HL-60 (cell line): ENCODE data around the gene HAL.

Source experiments
- DNase-seq, 2 experiments: peaks; one replicate each; pipeline ENCODE4 v3.0.0-alpha.2; 2010 to 2020; ENCODE audit warnings: low read depth in 1 of 2, low spot score in 1 of 2
- H3K27ac ChIP-seq: fragments of 250-450 bp; sonication (Bioruptor Pico); replicated peaks from 2 replicates; pipeline ENCODE4 v1.5.1; 2020; ENCODE audit warnings: mild to moderate bottlenecking, moderate library complexity
- H3K27me3 ChIP-seq: fragments of 250-450 bp; sonication (Bioruptor Pico); 2 replicates; pipeline ENCODE4 v1.5.1; 2021; ENCODE audit warnings: mild to moderate bottlenecking, moderate library complexity; ENCODE audit not compliant: insufficient read depth, poor library complexity, severe bottlenecking
- H3K4me3 ChIP-seq: replicated peaks from 2 replicates; pipeline ENCODE4 v1.5.1; 2011; ENCODE audit warnings: mild to moderate bottlenecking, control low read depth, low read length; ENCODE audit not compliant: insufficient read depth
- CTCF ChIP-seq: IDR thresholded peaks from one replicate; pipeline ENCODE4 v1.5.1; 2011; ENCODE audit warnings: low read length, control low read depth, inconsistent platforms; ENCODE audit not compliant: insufficient read depth
- GABPA ChIP-seq: IDR thresholded peaks from 2 replicates; pipeline ENCODE4 v1.6.1; 2012; ENCODE audit warnings: low read depth
- POLR2AphosphoS5 ChIP-seq: IDR thresholded peaks from 2 replicates; pipeline ENCODE4 v1.6.1; 2012; ENCODE audit warnings: low read depth
- SPI1 ChIP-seq: IDR thresholded peaks from 2 replicates; pipeline ENCODE4 v1.6.1; 2012; ENCODE audit warnings: low read depth, mild to moderate bottlenecking, borderline replicate concordance
- TF ChIP-seq, protein P1 (sequence below): IDR thresholded peaks from 2 replicates; pipeline ENCODE4 v1.6.1; 2012; ENCODE audit warnings: low read depth; ENCODE audit not compliant: insufficient replicate concordance

Gene HAL

DNA sequence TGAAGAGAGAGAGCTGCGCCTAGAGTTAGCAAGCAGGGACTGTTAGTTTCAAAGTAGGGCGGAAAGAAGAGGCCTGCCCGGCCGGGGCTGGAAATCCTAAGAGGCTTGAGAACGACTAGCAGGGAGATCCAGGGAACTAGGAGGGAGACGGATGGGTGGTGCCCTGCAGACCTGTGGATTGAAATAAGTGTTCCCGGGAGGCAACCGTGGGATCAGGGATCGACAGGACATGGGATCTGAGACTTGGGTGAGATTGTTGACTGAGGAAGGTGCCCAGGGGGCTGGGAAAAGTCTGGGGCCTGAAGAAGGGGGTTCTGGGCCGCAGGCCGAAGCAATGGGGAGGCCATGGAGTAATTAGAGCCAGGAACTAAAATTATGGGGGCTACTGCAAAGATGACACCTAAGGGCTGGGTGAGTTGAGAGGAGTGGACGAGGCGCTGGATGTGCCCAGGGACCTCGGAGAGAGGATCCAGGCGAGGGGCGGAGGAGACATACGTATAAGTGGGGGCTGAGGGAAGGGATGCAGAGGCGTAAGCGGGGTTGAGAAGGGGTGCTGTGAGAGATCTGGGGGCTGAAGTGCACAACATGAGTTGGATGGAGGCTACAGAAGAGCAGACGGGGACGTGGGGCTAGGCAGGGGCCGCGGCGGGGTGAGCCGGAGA lies 38.6 kb upstream of the HAL start:
- H3K27me3 ChIP-seq = no peaks in the 10 kb centered on the region
- peak overlapping the region; percentile 100 for H3K4me3 ChIP-seq
- TF ChIP-seq SPI1 (no peak), GABPA (no peak), CTCF (no peak), POLR2AphosphoS5 (no peak)
- TF ChIP-seq, protein P1, sequence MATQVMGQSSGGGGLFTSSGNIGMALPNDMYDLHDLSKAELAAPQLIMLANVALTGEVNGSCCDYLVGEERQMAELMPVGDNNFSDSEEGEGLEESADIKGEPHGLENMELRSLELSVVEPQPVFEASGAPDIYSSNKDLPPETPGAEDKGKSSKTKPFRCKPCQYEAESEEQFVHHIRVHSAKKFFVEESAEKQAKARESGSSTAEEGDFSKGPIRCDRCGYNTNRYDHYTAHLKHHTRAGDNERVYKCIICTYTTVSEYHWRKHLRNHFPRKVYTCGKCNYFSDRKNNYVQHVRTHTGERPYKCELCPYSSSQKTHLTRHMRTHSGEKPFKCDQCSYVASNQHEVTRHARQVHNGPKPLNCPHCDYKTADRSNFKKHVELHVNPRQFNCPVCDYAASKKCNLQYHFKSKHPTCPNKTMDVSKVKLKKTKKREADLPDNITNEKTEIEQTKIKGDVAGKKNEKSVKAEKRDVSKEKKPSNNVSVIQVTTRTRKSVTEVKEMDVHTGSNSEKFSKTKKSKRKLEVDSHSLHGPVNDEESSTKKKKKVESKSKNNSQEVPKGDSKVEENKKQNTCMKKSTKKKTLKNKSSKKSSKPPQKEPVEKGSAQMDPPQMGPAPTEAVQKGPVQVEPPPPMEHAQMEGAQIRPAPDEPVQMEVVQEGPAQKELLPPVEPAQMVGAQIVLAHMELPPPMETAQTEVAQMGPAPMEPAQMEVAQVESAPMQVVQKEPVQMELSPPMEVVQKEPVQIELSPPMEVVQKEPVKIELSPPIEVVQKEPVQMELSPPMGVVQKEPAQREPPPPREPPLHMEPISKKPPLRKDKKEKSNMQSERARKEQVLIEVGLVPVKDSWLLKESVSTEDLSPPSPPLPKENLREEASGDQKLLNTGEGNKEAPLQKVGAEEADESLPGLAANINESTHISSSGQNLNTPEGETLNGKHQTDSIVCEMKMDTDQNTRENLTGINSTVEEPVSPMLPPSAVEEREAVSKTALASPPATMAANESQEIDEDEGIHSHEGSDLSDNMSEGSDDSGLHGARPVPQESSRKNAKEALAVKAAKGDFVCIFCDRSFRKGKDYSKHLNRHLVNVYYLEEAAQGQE = no peak
- no peak for DNase-seq
- peak overlapping the region; percentile 50 for H3K27ac ChIP-seq

- Histone ChIP-seq H3K27ac (no peak overlapping the region), H3K4me3 (peak overlapping the region; percentile 100), H3K27me3 (no peaks in the 10 kb centered on the region)
- TF ChIP-seq SPI1 (no peak), GABPA (no peak)
- DNase-seq = no peak
Observed at GRCh38 chr12:96033549-96034389, 37.6 kb upstream of the HAL start.

- H3K27ac ChIP-seq = no peak overlapping the region
- TF ChIP-seq CTCF = no peak
- TF ChIP-seq GABPA = no peak
- TF ChIP-seq, protein P1 = no peak
- TF ChIP-seq POLR2AphosphoS5 = no peak
- TF ChIP-seq SPI1 = no peak
- no peak overlapping the region for H3K4me3 ChIP-seq
- no peaks in the 10 kb centered on the region for H3K27me3 ChIP-seq
- no peak for DNase-seq
Observed at GRCh38 chr12:96029826-96030225, 33.7 kb upstream of the HAL start.

DNA sequence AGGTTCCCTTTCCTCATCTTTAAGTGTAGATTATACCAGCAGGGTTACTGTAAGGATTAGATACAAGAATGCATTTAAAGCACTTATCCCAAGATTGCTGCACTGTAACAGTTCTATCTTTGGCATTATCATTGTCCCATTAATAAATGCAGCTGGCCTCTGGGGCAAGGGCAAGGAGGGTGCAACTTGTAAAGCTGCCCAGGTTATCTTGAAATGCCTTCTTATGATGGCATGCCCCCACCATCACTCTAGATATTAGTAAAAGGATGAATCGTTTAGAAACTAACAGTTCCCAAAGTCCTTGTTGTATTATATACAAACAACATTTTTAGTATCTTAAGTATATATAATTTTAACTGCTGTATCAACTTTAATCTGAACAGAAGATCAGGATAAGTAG lies 32.4 kb upstream of the HAL start:
- TF ChIP-seq POLR2AphosphoS5 (no peak), SPI1 (no peak), GABPA (no peak)
- no peak overlapping the region for H3K27ac ChIP-seq
- DNase-seq = no peak
- no peaks in the 10 kb centered on the region for H3K27me3 ChIP-seq
- H3K4me3 ChIP-seq = no peak overlapping the region

DNA sequence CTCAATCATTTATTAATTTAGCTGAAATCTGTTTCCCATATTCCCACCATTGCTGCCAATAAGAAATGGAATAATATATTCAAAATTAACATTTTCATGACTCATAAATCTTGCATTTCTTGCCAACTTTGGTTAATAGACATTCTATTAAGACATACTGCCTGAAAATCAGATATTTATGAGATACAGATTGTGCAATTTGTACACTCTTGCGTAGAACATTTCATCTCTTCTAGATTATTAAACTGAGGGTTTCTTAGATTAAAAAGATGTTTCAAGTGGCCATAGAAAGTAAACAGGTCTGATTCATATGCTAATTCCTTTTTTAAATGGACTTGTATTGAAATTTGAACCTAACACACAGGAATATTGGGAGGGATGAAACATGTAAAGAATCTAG lies 30.2 kb upstream of the HAL start:
- Histone ChIP-seq H3K27me3 (no peaks in the 10 kb centered on the region), H3K4me3 (no peak overlapping the region), H3K27ac (no peak overlapping the region)
- no peak for DNase-seq
- no peak for TF ChIP-seq SPI1
- no peak for TF ChIP-seq GABPA
- TF ChIP-seq, protein P1 = no peak
- no peak for TF ChIP-seq POLR2AphosphoS5
- no peak for TF ChIP-seq CTCF
